ENCODE measurements around the gene TPBGL. TPM values are rescaled to one million over a fixed set of nuclear protein-coding genes. Genes with fewer than 3 reads are reported as not detected.

Gene TPBGL
- total RNA-seq, 2 donors from 2014 or later, result 0.26 TPM; not detected in 1

DNA sequence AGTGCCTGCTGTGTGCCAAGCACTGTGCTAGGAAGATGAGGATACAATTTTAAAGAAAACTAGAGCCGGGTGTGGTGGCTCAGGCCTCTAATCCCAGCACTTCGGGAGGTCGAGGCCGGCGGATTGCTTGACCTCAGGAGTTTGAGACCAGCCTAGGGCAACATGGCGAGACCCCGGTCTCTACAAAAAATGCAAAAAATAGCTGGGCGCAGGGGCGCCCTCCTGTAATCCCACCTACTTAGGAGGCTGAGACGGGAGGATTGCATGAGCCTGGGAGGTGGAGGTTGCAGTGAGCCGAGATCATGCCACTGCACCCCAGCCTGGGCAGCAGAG is 8.3 kb downstream of the TPBGL start:
- DNase-seq (no peak), ATAC-seq (no peak)
- H3K4me1 ChIP-seq, result peaks cover 19% of the 10 kb centered on the region
- H3K27ac ChIP-seq, result no peak overlapping the region
- H3K27me3 ChIP-seq, result no peaks in the 10 kb centered on the region
- TF ChIP-seq POLR2A (IDR thresholded peaks at IDR 0.05) (no peak), CTCF (IDR thresholded peaks at IDR 0.05) (no peak)
- intact Hi-C loops (cut with DNase I), result loop anchor here (5.0 to 10.0 kb wide), 2 partner anchors 107 to 224 kb away; no protein-coding TSS in a partner anchor
- no peaks in the 10 kb centered on the region for H3K36me3 ChIP-seq (replicated peaks in 1 of 2; ENCODE audit: insufficient read depth in 1 of 2, low read depth in 2 of 2)
- WGBS, 2 donors, result 26 to 32% methylated on average over 11 of the region's 11 CpGs
- H3K4me3 ChIP-seq, result no peak overlapping the region
- H3K9me3 ChIP-seq, result no peaks in the 10 kb centered on the region

GRCh38 chr11:75249704-75250103 is 9.1 kb downstream of the TPBGL start:
- TF ChIP-seq POLR2A (IDR thresholded peaks at IDR 0.05), result no peak
- no peak for TF ChIP-seq CTCF (IDR thresholded peaks at IDR 0.05)
- Histone ChIP-seq H3K36me3 (replicated peaks in 1 of 2; ENCODE audit: insufficient read depth in 1 of 2, low read depth in 2 of 2) (no peaks in the 10 kb centered on the region), H3K9me3 (no peaks in the 10 kb centered on the region), H3K4me1 (peaks cover 19% of the 10 kb centered on the region), H3K27ac (no peak overlapping the region), H3K27me3 (no peaks in the 10 kb centered on the region), H3K4me3 (no peak overlapping the region)
- WGBS, 2 donors, result 47 to 49% methylated on average over 3 of the region's 3 CpGs
- no peak for ATAC-seq
- no peak for DNase-seq
- intact Hi-C loops (cut with DNase I), result loop anchor here (5.0 to 10.0 kb wide), 2 partner anchors 107 to 225 kb away; no protein-coding TSS in a partner anchor

DNA sequence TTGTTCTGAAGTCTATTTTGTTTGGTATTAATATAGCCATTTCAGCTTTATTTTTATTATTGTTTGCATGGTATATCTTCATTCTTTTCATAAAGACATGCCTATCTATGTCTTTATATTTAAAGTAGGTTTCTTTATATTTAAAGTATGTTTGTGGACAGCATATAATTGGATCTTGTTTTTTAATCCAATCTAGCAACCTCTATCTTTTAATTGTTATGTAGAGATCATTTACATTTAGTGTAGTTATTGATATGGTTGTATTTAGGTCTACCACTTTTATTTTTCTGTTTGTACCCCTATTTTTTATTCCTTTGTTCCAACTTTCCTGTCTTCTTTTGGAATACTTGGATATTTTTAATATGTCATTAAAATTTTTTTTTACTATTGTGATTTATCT is 13.8 kb downstream of the TPBGL start:
- ATAC-seq (no peak), DNase-seq (no peak)
- TF ChIP-seq CTCF (IDR thresholded peaks at IDR 0.05) (no peak), POLR2A (IDR thresholded peaks at IDR 0.05) (no peak)
- no peaks in the 10 kb centered on the region for H3K27me3 ChIP-seq
- no peaks in the 10 kb centered on the region for H3K9me3 ChIP-seq
- H3K27ac ChIP-seq, result no peak overlapping the region
- intact Hi-C loops (cut with DNase I), result no loop called here
- no peak overlapping the region for H3K4me3 ChIP-seq
- H3K4me1 ChIP-seq, result no peaks in the 10 kb centered on the region
- no peaks in the 10 kb centered on the region for H3K36me3 ChIP-seq (replicated peaks in 1 of 2; ENCODE audit: insufficient read depth in 1 of 2, low read depth in 2 of 2)

DNA sequence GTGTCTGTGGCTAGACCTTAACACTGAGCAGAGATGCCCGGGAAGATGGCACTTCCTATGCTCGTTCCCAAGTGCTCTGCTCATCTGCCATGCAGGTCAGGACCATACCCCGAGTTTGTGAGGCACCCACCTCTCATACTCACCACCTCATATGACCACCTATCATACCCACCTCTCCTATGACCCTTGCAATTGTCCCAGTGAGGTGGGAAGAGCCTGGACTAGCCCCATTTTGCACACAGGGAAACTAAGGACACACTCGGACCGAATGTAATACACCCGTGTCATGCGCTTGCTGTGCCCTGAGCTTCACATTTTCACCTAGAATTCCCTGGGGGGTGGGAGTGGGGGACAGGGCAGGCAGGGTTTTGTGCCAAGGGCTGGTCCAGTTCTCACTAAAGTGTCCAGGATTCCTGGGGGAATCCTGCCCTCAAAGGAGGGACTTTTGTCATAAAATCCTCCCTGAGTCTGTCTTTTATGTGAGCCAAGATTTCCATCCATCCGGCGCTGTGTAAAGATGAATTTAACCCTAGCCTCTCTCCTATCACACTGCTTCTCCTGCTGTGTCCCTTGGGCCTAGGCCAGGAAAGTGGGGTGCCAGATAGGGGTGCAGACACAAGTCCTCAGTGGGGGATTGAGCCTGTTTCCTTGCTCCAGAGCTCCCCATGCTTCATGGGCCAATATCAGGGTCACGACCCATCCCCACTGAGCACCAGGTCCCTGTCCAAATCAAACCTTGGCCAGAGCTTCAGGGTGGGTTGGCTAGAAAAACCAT is 20.0 kb downstream of the TPBGL start:
- Histone ChIP-seq H3K36me3 (replicated peaks in 1 of 2; ENCODE audit: insufficient read depth in 1 of 2, low read depth in 2 of 2) (no peaks in the 10 kb centered on the region), H3K27ac (no peak overlapping the region), H3K4me3 (no peak overlapping the region), H3K27me3 (no peaks in the 10 kb centered on the region), H3K4me1 (no peaks in the 10 kb centered on the region), H3K9me3 (no peaks in the 10 kb centered on the region)
- DNase-seq (no peak), ATAC-seq (no peak)
- WGBS, 2 donors, result 38 to 47% methylated on average over 10 of the region's 10 CpGs
- intact Hi-C loops (cut with DNase I), result no loop called here
- no peak for TF ChIP-seq POLR2A (IDR thresholded peaks at IDR 0.05)
- TF ChIP-seq CTCF (IDR thresholded peaks at IDR 0.05), result no peak

DNA sequence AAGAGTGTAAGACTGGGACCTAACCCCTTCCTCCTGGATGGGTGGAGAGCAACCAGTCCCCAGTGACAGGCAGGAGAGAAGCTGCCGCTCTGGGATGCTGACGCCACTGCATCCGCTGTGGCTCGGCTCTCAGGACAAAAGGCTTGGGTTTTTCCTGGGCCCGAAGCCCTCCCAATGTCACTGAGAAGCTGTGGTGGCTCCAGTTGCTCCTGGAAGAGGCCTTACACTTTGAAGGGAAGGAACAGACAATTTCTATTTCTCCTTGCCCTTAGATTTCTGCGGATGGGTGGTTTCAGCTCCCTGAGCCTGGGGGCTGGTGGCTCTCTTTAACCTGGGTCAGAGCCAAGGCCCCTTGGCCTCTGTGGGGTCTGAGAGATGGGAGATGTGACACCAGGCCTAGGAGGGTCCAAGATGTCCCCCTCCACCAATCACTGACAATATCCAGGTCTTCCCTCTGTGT is 21.4 kb downstream of the TPBGL start:
- H3K4me3 ChIP-seq, result no peak overlapping the region
- intact Hi-C loops (cut with DNase I), result no loop called here
- H3K27ac ChIP-seq, result no peak overlapping the region
- WGBS, 2 donors, result 79 to 80% methylated on average over 5 to 6 of the region's 6 CpGs
- peaks cover 0 to 2% of the 10 kb centered on the region in 2 donors for H3K36me3 ChIP-seq (replicated peaks in 1 of 2; ENCODE audit: insufficient read depth in 1 of 2, low read depth in 2 of 2)
- DNase-seq, result no peak
- no peaks in the 10 kb centered on the region for H3K4me1 ChIP-seq
- no peaks in the 10 kb centered on the region for H3K9me3 ChIP-seq
- no peak for ATAC-seq
- H3K27me3 ChIP-seq, result no peaks in the 10 kb centered on the region
- TF ChIP-seq CTCF (IDR thresholded peaks at IDR 0.05) (no peak), POLR2A (IDR thresholded peaks at IDR 0.05) (no peak)
